OCI-LY7 (cell line): ENCODE results near the gene MTMR2. TPM values are rescaled to one million over a fixed set of nuclear protein-coding genes. Genes with fewer than 3 reads are reported as not detected.
"Not testable (repeated sequence)": the region's sequence is repeated elsewhere in the genome, so short reads cannot be mapped to it uniquely, and the experiment has no call there.

Source experiments
- BruUV-seq: library from RNA; stranded (reverse); fragments of 400-500 nt; replicated peaks from 2 replicates; lab custom pipeline; 2021; lab: Mats Ljungman, UMichigan
- CTCF ChIA-PET: fragments of 300-600 bp; sonication (Branson Sonifier 250); formaldehyde crosslinking; loops from one replicate; lab custom pipeline; 2022; ENCODE audit warnings: antibody characterized with exemption; ENCODE audit not compliant: unreplicated experiment; lab: Charles Lee
- POLR2A ChIA-PET: fragments of 300-600 bp; sonication (Branson Sonifier 250); formaldehyde crosslinking; loops from one replicate; lab custom pipeline; 2022; ENCODE audit warnings: antibody characterized with exemption; lab: Charles Lee
- DNase-seq: peaks from one replicate; pipeline ENCODE4 v3.0.0-alpha.2; 2015; ENCODE audit warnings: low spot score
- H2AFZ ChIP-seq: fragments of 200-600 bp; sonication (generic), shearing (Covaris generic); 2 replicates; pipeline ENCODE4 v1.6.1; 2014; ENCODE audit warnings: mild to moderate bottlenecking, antibody characterized with exemption, low read length, moderate library complexity
- H3K27ac ChIP-seq: fragments of 200-600 bp; sonication (generic); 2 replicates; pipeline ENCODE4 v1.5.1; 2014; ENCODE audit warnings: mixed run types, low read depth, mild to moderate bottlenecking, moderate library complexity, low read length, inconsistent platforms; ENCODE audit not compliant: poor library complexity, severe bottlenecking
- H3K36me3 ChIP-seq: fragments of 200-600 bp; sonication (generic); 2 replicates; pipeline ENCODE4 v1.6.1; 2014; ENCODE audit warnings: mild to moderate bottlenecking, antibody characterized with exemption, low read length, moderate library complexity, mixed read lengths; ENCODE audit not compliant: insufficient read depth
- H3K4me1 ChIP-seq: fragments of 200-600 bp; sonication (generic); 2 replicates; pipeline ENCODE4 v1.5.1; 2014; ENCODE audit warnings: mild to moderate bottlenecking, low read length; ENCODE audit not compliant: insufficient read depth, poor library complexity, severe bottlenecking
- H3K4me2 ChIP-seq: fragments of 200-600 bp; sonication (generic); 2 replicates; pipeline ENCODE4 v1.6.1; 2014; ENCODE audit warnings: mild to moderate bottlenecking, low read length
- H3K4me3 ChIP-seq: fragments of 200-600 bp; sonication (generic); 2 replicates; pipeline ENCODE4 v1.5.1; 2014; ENCODE audit warnings: mild to moderate bottlenecking, low read depth, low read length; ENCODE audit not compliant: poor library complexity, severe bottlenecking
- H3K79me2 ChIP-seq: fragments of 200-600 bp; sonication (generic); 2 replicates; pipeline ENCODE4 v1.6.1; 2016; ENCODE audit warnings: low read depth, mild to moderate bottlenecking, low read length, moderate library complexity, mixed read lengths; ENCODE audit not compliant: insufficient read depth
- H3K9me2 ChIP-seq: fragments of 200-600 bp; sonication (generic); 2 replicates; pipeline ENCODE4 v1.6.1; 2016; ENCODE audit warnings: mild to moderate bottlenecking, low read length, mixed read lengths; ENCODE audit not compliant: insufficient read depth
- H3K9me3 ChIP-seq: fragments of 200-600 bp; sonication (generic); 2 replicates; pipeline ENCODE4 v1.6.1; 2014; ENCODE audit warnings: mild to moderate bottlenecking, mixed run types, low read length, mixed read lengths
- H4K20me1 ChIP-seq: fragments of 200-600 bp; sonication (generic); 2 replicates; pipeline ENCODE4 v1.6.1; 2014; ENCODE audit warnings: mild to moderate bottlenecking, antibody characterized with exemption, low read length, moderate library complexity, mixed read lengths; ENCODE audit not compliant: insufficient read depth
- CTCF ChIP-seq: fragments of 200-600 bp; sonication (generic); conservative IDR thresholded peaks from 2 replicates; pipeline ENCODE4 v1.5.1; 2014; ENCODE audit warnings: mild to moderate bottlenecking, antibody characterized with exemption, low read length, moderate library complexity, mixed read lengths
- EZH2phosphoT487 ChIP-seq: fragments of 200-600 bp; sonication (generic); IDR thresholded peaks from 2 replicates; pipeline ENCODE4 v1.6.1; 2018; ENCODE audit warnings: low read depth, borderline replicate concordance, mild to moderate bottlenecking, mixed run types, antibody characterized with exemption, low read length, moderate library complexity, mixed read lengths
- intact Hi-C: fragments of 100-400 bp; cut with micrococcal nuclease; formaldehyde crosslinking; loops from one replicate; pipeline ENCODE4 v1.10.0; 2022; ENCODE audit not compliant: unreplicated experiment
- total RNA-seq, 2 experiments: library from RNA; depleted of rRNA in 1 of 2; stranded (reverse); fragments of >200 nt in 1 of 2; shearing (Covaris generic) in 1 of 2; gene quantifications; 2 replicates each; pipeline ENCODE4 v1.2.3, GENCODE V29; 2014 to 2022

MTMR2 gene
- total RNA-seq, 2 experiments from 2014 or later: 0.79 to 13.0 TPM

DNA sequence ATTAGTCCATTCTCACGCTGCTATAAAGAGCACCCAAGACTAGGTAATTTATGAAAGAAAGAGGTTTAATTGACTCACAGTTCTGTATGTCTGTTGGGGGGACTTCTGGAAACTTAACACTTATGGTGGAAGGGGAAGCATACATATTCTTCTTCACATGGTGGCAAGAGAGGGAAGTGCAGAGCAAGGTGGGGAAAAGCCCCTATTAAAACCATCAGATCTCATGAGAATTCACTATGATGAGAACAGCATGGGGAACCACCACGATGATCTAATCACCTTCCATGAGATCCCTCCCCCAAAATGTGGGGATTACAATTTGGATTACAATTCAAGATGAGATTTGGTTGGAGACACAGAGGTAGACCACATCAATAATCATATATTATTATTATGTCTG, 107.9 kb downstream of the MTMR2 start:
- POLR2A ChIA-PET: no interaction called here
- Histone ChIP-seq H4K20me1 (no peaks in the 10 kb centered on the region), H3K79me2 (no peaks in the 10 kb centered on the region), H3K9me2 (no peaks in the 10 kb centered on the region), H3K4me2 (no peak overlapping the region), H3K9me3 (no peaks in the 10 kb centered on the region), H3K4me3 (no peak overlapping the region), H2AFZ (no peak overlapping the region), H3K27ac (no peak overlapping the region), H3K36me3 (peaks cover 73% of the 10 kb centered on the region), H3K4me1 (no peaks in the 10 kb centered on the region)
- no peak for DNase-seq
- no TSS peak for BruUV-seq
- CTCF ChIA-PET: no interaction called here
- TF ChIP-seq EZH2phosphoT487 (no peak), CTCF (no peak)
- intact Hi-C loops: no loop called here

GRCh38 chr11:95811052-95811451, 112.9 kb downstream of the MTMR2 start:
- H3K4me1 ChIP-seq, POLR2A ChIA-PET, H3K4me3 ChIP-seq, H4K20me1 ChIP-seq, BruUV-seq, H3K79me2 ChIP-seq, DNase-seq, H3K4me2 ChIP-seq, H3K9me2 ChIP-seq, intact Hi-C loops, H2AFZ ChIP-seq, H3K9me3 ChIP-seq, H3K27ac ChIP-seq: not testable (repeated sequence)
- CTCF ChIA-PET: interaction anchor here (0.6 kb wide), 1 partner anchor 8 kb away, joined by 3 read pairs; no protein-coding TSS in a partner anchor
- H3K36me3 ChIP-seq: peaks cover 45% of the 10 kb centered on the region

GRCh38 chr11:95806464-95806863, 117.4 kb downstream of the MTMR2 start:
- CTCF ChIA-PET, DNase-seq, H3K9me2 ChIP-seq, H3K9me3 ChIP-seq, H4K20me1 ChIP-seq, intact Hi-C loops, H3K27ac ChIP-seq, BruUV-seq, H3K4me2 ChIP-seq, H3K79me2 ChIP-seq, H3K4me3 ChIP-seq, H2AFZ ChIP-seq, H3K4me1 ChIP-seq: not testable (repeated sequence)
- H3K36me3 ChIP-seq: peaks cover 50% of the 10 kb centered on the region
- POLR2A ChIA-PET: interaction anchor here (0.6 kb wide), 1 partner anchor 12 kb away, joined by 3 read pairs; no protein-coding TSS in a partner anchor

GRCh38 chr11:95805869-95806268, 118.0 kb downstream of the MTMR2 start:
- POLR2A ChIA-PET: interaction anchor here (0.6 kb wide), 1 partner anchor 13 kb away, joined by 3 read pairs; no protein-coding TSS in a partner anchor
- intact Hi-C loops: no loop called here
- no peak overlapping the region for H3K4me3 ChIP-seq
- H3K27ac ChIP-seq: no peak overlapping the region
- H3K9me3 ChIP-seq: no peaks in the 10 kb centered on the region
- no peak overlapping the region for H2AFZ ChIP-seq
- H3K4me2 ChIP-seq: no peak overlapping the region
- no peak for TF ChIP-seq CTCF
- no peak for TF ChIP-seq EZH2phosphoT487
- no peaks in the 10 kb centered on the region for H3K79me2 ChIP-seq
- no peaks in the 10 kb centered on the region for H4K20me1 ChIP-seq
- peaks cover 56% of the 10 kb centered on the region for H3K36me3 ChIP-seq
- BruUV-seq: no TSS peak
- no peak for DNase-seq
- CTCF ChIA-PET: no interaction called here
- no peaks in the 10 kb centered on the region for H3K4me1 ChIP-seq
- no peaks in the 10 kb centered on the region for H3K9me2 ChIP-seq
